CD4-positive, alpha-beta T cell treated with Interleukin-17A for 1 hour (primary cell): ENCODE measurements around the gene NLE1.

Experiments used
- DNase-seq: peaks from one replicate; pipeline ENCODE4 v3.0.0-alpha.2; 2020

Gene NLE1

GRCh38 chr17:35084987-35085386 is 57.1 kb downstream of the NLE1 start:
- no peak for DNase-seq

DNA sequence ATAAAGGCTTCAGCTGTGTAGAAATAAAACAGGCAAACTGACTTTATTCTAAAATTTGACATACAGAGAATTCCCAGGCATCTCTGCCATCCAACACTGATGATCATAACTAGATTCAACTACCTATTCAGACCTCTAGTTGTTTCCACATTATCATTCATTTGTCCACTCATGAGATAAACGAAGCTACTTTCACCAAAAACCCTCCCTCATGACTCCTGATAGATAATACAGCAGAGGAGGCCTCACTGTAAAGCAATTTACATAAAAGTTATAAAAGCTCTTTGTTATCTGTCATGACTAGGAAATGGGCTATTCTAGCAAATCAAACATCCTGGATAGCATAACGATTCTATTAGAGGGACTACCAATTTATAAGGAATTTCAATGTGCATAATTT is 59.0 kb downstream of the NLE1 start:
- no peak for DNase-seq

GRCh38 chr17:35082073-35082657 is 59.9 kb downstream of the NLE1 start:
- peak; percentile 42 for DNase-seq

- DNase-seq: no peak
Observed at GRCh38 chr17:35081638-35082037, 60.5 kb downstream of the NLE1 start.

DNA sequence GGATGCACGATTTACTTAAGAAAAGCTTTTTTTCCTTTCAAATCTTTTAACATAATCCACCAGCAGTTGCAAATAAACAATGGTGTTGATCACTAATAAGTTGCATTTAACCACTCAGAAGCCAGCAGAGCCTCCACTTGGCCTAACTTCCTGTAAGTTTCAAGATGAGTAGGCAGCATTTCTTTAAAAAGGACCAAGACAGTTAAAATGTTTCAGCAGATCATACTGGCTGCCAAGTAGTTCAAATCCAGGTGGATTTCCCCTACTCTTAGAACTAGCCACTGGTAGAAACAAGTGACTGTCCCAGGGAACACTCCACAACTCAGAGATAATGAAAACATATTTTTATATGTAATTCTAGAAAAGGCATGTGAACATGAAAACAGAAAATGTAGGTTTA is 61.6 kb downstream of the NLE1 start:
- DNase-seq: peak; percentile 34

GRCh38 chr17:35079547-35080423 is 62.3 kb downstream of the NLE1 start:
- DNase-seq: no peak
